GM19324 (cell line): ENCODE measurements around the gene SPDYE1.
A peak's percentile ranks its signal among the peaks of the same experiment; 100 is the strongest.
"Not testable (repeated sequence)": the region's sequence is repeated elsewhere in the genome, so short reads cannot be mapped to it uniquely, and the experiment has no call there.

Experiments
- ATAC-seq: cut with Tn5 transposase; IDR thresholded peaks from one replicate; pipeline ENCODE4 v1.9.1; 2021; ENCODE audit warnings: mild to moderate bottlenecking, moderate library complexity; ENCODE audit not compliant: unreplicated experiment, low FRiP score

Gene SPDYE1

DNA sequence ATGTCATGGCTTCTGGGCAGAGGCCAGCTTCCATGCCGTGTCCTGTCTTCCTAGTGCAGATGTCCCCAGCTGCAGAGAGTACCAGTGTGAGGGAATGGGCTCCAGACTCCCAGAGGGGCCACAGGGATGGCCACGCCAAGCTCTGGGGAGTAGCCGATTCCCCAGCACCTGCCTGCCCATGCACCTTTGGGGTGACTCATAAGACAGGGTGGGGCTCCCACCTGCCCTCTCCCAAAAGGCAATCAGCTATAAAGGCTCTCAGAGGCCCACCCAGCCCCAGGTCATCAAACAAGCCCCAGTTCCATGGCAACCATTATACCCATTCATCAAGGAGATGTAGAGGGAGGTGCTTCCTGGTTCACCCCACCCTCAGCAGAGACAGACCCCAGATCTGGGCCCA is at the start of gene SPDYE1:
TSS of gene SPDYE1 (plus strand) at position 366 of the 400 bp plus-strand sequence. CDS start 2,053 bp downstream, outside the sequence.
- not testable (repeated sequence) for ATAC-seq

- no peak for ATAC-seq
Observed at GRCh38 chr7:43952028-43952427, 45.7 kb upstream of the SPDYE1 start.

- no peak for ATAC-seq
Observed at GRCh38 chr7:43953071-43953470, 44.6 kb upstream of the SPDYE1 start.

- peak; percentile 54 for ATAC-seq
Observed at GRCh38 chr7:43954524-43955228, 43.0 kb upstream of the SPDYE1 start.

- no peak for ATAC-seq
Observed at GRCh38 chr7:43956027-43956426, 41.7 kb upstream of the SPDYE1 start.

DNA sequence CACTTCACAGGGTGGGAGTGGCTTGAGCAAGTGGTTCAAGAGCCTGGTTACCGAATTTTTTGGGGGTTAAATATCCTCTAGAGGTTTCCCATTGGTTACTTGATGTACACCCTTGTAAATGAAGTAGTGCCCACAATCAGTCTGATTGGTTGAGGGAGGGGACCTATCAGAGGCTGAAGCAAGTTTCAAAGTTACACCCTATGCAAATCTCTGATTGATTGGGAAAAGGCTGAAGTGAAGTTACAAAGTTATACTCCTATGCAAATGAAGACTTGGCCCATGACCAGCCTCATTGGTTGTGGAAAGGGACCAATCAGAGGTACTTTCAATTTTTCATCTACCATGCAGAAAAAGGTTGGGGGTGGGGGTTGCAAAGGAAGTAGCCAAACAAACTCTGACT is 36.8 kb upstream of the SPDYE1 start:
- ATAC-seq = no peak

- ATAC-seq = not testable (repeated sequence)
Observed at GRCh38 chr7:43966392-43966791, 31.3 kb upstream of the SPDYE1 start.

- not testable (repeated sequence) for ATAC-seq
Observed at GRCh38 chr7:43968172-43969040, 29.3 kb upstream of the SPDYE1 start.

DNA sequence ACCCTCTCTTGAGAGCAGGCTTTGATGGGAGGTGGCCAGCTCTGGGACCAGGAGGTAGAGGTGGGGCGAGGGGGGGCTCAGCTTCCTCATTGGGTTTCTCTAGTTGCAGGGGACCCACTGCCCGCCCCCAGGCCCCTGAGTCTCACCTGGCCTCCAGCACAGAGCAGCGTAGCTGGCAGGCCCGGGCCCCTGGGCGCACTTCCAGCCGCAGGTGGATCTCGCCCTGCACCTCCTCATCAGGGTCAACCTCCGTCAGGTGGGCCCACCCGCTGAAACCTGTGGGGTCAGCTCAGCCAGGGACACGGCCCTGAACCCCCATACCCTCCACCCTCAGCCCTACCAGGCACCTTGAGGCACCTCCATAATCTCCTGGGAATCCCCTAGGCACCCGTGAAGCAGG is 28.1 kb upstream of the SPDYE1 start:
- ATAC-seq = not testable (repeated sequence)

DNA sequence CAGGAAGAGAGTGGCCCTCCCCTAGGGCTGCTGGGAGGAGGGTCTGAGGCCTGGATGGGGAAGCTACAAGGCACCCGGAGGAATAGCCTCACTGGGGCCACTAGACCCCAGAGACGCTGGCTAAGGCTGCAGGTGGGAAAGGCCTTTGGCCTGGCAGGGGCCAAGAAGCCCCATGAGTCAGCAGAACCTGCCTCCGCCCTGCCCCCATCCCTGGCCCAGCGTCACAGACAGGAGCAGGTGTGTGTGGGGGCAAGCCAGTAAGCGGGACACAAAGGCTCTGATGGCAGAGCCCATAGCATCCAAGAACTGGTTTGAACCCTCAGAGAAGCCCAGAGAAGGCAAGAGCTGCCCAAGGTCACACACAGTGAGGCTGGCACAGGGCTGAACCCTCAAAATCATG is 27.0 kb upstream of the SPDYE1 start:
- ATAC-seq = not testable (repeated sequence)

GRCh38 chr7:43974033-43974573 is 23.6 kb upstream of the SPDYE1 start:
- ATAC-seq = not testable (repeated sequence)

DNA sequence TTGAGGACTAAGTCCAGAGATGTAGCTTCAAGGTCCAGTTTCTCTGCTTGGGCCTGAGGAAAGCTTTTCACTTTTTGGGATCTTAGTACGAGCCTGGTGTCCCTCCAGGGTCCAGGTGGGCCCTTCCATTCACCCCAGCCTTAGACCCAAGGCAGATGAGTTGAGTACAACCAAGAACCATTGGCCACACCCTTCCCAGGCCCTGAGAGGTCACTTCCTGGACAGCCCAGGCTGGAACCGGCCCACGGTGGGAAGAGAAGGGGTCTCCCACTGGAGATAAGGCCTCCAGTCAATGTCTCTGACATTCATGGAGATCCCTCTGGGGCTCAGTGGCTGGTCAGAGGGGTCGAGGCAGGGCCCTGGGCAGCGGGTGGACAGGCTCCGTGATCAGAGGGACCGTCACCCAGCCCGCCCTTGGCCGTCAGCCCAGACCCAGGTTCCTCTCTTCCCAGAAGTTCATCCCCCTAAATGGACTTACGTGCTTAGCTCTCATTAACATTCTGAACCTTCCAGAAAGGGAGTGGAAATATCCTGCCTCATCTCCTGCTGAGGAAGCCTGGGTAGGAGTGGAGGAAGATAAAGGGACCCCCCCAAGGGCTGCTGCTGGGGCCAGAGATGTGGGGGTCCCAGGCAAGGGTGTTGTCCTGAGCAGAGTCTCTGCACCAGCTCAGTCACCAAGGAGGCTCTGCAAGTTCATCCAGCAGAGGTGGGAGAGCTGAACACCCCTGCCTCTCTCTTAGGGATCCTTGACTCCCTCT is 22.8 kb upstream of the SPDYE1 start:
- ATAC-seq = not testable (repeated sequence)

- ATAC-seq = no peak
Observed at GRCh38 chr7:43977525-43977924, 20.2 kb upstream of the SPDYE1 start.

DNA sequence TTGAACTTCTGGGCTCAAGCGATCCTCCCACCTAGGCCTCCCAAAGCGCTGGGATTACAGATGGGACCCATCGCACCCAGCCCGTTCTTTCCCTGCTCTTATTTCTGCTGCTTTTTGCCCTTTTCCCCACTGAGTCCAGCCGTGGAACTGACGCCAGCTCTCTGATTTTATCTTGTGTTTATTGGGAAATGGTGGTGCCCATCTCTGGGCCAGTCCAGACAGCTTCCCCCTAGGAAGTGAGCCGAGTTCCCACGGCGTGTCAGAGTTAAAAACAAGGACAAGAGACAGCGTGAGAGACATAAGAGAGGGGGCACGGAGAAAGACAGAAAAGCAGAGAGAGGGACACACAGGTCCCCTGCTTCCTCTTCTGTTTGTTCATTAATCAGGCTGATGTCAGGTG is 19.6 kb upstream of the SPDYE1 start:
- not testable (repeated sequence) for ATAC-seq

DNA sequence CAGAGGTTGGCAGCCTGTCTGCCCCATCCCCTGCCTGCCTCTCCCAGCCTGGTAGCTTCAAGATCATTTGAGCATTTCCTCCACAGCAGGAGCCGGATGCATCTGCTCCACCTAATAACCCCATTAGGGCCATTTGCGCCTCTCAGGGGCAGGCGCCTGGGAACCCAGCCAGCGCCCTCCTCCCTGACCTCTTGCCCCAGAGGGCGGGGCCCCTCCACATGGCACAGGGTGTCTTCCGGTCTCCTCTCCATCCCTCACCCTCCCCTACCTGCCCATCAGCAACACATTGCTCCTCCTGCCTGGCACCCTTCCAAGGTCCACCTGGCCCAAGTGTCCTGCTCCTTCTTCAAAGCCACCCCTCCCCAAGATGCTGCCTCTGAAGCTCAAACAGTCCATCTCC is 14.8 kb upstream of the SPDYE1 start:
- not testable (repeated sequence) for ATAC-seq

GRCh38 chr7:43983736-43984135 is 14.0 kb upstream of the SPDYE1 start:
- not testable (repeated sequence) for ATAC-seq

GRCh38 chr7:43985904-43986864 is 11.5 kb upstream of the SPDYE1 start:
- peak; percentile 61 for ATAC-seq

DNA sequence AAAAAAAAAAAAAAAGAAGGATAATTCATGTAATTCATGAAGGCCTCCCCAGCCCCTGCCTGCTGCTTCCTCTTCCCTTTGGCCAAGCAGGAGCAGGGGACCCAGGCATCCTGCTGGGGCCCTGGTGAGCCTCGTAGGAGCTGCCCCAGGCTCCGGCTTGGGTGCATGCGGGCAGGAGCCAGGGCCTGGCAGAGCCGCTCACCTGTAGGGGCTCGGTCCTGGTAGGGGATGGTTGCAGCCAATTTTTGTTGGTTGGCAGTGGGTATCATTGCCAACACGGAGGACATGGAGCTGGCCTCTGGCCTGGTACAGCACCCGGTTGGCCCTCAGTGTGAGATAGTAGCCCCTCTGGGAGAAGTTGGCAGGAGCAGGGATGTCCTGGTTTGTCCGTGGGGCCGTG is 10.2 kb upstream of the SPDYE1 start:
- not testable (repeated sequence) for ATAC-seq

- not testable (repeated sequence) for ATAC-seq
Observed at GRCh38 chr7:43990011-43990585, 7.6 kb upstream of the SPDYE1 start.
